Uterus (tissue), 2 donors: Measurements from ENCODE around the gene PITX3.

Experiments used
- CTCF ChIP-seq, 4 experiments: fragments of 200-600 bp in 2 of 4; fragments of 450-650 bp in 2 of 4; sonication (generic) in 2 of 4; IDR thresholded peaks; one replicate each; pipeline ENCODE4 v1.5.1; 2016 to 2019; ENCODE audit warnings: antibody characterized with exemption in 4 of 4, mild to moderate bottlenecking in 2 of 4, moderate library complexity in 1 of 4
- POLR2A ChIP-seq, 2 donors: fragments of 450-650 bp; IDR thresholded peaks; one replicate each; pipeline ENCODE4 v1.6.1; 2016; ENCODE audit warnings: antibody characterized with exemption in 2 of 2, mild to moderate bottlenecking in 1 of 2, moderate library complexity in 1 of 2

DNA sequence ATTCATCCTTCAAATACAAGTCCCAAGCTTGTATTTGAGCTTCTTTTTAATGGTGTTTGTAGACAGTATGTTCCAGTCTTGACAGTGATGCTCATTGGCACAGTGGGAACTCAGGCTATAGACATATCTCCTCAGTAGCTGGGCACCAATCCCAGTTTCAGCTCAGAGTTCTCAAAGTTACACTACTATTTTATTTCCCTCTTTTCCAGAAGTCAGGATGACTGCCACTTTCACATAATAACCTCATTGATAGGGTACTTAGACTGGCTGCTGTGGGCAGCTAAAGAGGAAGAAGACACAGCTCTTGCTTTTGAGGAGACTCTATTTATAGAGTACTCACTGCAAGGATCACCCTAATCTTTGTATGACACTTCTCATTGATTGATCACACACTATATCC is 6.4 kb upstream of the PITX3 start:
- TF ChIP-seq CTCF (IDR thresholded peaks at IDR 0.05) (no peak), POLR2A (IDR thresholded peaks at IDR 0.05) (no peak)
